GM12801 (cell line): ENCODE measurements around the gene STARD10.

Experiments
- TF ChIP-seq, protein P1 (sequence below): IDR thresholded peaks from one replicate; pipeline ENCODE4 v1.5.1; 2011; ENCODE audit warnings: control low read depth; ENCODE audit not compliant: insufficient read length; ENCODE audit errors: extremely low read depth

Gene STARD10

DNA sequence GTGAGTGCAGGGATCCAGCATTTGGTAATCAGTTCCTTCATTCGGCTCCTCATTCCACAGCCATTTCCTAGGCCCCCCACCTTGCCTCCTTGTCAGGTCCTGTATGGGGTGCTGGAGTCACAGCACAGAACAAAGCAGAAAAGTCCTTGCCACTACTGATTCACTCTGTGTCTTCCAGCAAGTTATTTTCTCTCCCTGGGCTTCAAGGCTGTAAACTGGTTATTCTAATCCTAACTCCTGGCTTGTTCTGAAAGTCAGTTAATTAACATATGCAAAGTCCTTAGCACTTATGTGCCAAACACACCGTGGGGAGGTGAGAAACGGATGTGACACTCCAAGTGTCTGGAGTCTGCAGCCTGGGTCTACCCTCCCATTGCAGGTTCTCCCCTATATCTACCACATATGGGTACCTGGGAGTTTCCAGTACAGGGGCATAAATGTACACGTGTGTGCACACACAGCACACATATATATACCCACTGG lies 89.0 kb downstream of the STARD10 start:
- TF ChIP-seq, protein P1, sequence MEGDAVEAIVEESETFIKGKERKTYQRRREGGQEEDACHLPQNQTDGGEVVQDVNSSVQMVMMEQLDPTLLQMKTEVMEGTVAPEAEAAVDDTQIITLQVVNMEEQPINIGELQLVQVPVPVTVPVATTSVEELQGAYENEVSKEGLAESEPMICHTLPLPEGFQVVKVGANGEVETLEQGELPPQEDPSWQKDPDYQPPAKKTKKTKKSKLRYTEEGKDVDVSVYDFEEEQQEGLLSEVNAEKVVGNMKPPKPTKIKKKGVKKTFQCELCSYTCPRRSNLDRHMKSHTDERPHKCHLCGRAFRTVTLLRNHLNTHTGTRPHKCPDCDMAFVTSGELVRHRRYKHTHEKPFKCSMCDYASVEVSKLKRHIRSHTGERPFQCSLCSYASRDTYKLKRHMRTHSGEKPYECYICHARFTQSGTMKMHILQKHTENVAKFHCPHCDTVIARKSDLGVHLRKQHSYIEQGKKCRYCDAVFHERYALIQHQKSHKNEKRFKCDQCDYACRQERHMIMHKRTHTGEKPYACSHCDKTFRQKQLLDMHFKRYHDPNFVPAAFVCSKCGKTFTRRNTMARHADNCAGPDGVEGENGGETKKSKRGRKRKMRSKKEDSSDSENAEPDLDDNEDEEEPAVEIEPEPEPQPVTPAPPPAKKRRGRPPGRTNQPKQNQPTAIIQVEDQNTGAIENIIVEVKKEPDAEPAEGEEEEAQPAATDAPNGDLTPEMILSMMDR = no peak
